Activated T-cell treated with anti-CD3 and anti-CD28 coated beads for 4 hours (primary cell): ENCODE measurements around the gene ARHGAP1.
"Not testable (repeated sequence)": the region's sequence is repeated elsewhere in the genome, so short reads cannot be mapped to it uniquely, and the experiment has no call there.

Source experiments
- DNase-seq: peaks from one replicate; pipeline ENCODE4 v3.0.0-alpha.2; 2020

The ARHGAP1 gene

DNA sequence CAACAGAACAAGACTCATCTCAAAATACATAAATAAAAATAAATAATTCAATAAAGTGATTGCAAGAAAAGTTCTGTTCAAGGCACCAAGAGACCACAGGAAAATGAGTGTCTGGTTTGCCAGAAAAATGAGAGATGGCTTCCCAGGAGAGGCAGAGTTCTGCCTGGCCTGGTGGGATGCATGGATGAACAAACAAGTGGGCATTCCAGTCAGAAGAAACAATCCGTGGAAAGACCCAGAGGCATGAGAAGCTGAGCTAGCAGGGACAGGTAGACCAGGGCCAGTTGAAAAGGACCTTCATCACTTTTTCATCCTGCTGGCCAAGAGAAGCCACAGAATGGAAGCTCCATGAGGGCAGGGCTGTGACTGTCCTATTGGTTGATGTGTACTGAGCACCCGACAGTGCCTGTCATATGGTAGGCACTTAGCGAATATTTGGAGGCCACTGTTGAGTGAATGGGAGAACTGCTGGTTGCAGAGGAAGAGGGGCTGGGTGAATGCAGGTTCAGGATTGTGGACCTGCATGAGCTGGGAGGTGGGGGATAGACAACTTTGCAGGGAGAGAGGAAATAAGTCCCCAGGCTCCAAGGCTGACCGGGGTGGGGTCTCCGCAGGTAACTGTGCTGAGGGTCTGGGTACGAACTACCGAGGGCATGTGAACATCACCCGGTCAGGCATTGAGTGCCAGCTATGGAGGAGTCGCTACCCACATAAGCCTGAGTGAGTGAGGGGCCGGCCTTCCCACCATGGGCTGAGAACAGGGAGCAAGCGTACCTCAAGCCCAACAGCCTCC, 22.3 kb upstream of the ARHGAP1 start:
- DNase-seq = no peak

GRCh38 chr11:46721286-46721685, 20.9 kb upstream of the ARHGAP1 start:
- DNase-seq = no peak

DNA sequence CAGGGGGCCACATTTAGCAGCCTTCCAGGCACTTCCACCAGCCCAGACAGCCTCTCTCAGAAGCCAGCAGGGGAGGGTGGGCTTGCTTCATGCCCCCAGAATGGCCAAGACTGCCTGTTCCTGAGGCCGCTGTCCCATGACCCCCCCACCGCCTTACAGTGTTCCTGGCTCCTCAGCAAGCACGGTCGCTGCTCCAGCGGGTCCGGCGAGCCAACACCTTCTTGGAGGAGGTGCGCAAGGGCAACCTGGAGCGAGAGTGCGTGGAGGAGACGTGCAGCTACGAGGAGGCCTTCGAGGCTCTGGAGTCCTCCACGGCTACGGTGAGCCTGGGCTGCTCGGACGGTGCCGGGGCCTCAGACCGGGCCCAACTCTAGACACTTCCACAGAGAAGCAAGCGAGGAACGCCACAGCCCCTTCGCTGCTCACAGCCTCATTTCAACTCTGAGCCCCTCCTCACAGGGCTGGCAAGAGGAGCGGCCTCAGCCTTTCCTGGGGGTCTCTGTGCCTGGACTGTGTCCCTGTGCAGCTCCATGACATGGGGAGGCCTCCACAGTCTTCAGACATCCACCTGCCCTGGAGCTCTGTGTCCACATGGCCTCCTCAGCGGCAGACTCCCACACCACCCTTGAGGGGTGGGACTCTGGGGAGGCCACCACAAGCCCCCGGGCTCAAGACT, 19.3 kb upstream of the ARHGAP1 start:
- no peak for DNase-seq

- no peak for DNase-seq
Measured at GRCh38 chr11:46719048-46719542, 18.7 kb upstream of the ARHGAP1 start, which contains the start of gene F2. TSS of gene F2 (plus strand) at chr11:46719213. CDS start at chr11:46719236, 23 bp downstream.

DNA sequence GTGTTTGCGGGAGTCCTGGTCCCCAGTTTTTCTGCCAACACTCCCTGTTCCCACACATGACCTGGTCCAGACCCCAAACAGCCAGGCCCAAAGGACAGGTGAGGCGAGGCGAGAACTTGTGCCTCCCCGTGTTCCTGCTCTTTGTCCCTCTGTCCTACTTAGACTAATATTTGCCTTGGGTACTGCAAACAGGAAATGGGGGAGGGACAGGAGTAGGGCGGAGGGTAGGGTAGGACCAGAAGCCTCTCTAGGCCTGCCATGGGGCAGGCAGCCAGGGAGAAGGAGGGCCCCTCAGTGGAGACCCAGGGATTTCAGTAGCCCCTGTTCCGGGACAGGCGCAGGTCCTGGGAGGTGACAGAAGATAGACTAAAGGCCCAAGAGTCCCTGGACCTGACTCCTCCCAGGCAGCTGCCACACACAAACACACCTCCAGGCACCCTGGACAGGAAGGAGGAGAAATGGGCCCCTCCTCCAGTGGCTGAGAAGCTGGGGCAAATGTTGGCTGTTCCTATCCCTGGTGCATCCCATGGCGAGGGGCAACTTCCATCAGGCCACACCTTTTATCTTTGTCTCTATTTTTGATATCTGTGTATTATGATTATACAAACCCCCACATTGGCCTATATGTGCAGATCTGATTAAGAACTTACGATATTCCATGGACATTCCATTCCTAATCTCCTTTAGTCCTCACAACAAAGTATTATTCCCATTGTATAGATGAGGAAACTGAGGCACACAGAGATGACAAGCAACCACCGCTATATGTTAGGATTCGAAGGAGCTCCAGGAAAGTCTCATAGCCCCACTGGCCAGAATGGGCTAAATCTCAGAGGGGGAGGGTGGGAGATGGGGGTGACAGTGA, 18.0 kb upstream of the ARHGAP1 start:
- DNase-seq = no peak

GRCh38 chr11:46717825-46718154, 17.4 kb upstream of the ARHGAP1 start:
- DNase-seq = not testable (repeated sequence)

DNA sequence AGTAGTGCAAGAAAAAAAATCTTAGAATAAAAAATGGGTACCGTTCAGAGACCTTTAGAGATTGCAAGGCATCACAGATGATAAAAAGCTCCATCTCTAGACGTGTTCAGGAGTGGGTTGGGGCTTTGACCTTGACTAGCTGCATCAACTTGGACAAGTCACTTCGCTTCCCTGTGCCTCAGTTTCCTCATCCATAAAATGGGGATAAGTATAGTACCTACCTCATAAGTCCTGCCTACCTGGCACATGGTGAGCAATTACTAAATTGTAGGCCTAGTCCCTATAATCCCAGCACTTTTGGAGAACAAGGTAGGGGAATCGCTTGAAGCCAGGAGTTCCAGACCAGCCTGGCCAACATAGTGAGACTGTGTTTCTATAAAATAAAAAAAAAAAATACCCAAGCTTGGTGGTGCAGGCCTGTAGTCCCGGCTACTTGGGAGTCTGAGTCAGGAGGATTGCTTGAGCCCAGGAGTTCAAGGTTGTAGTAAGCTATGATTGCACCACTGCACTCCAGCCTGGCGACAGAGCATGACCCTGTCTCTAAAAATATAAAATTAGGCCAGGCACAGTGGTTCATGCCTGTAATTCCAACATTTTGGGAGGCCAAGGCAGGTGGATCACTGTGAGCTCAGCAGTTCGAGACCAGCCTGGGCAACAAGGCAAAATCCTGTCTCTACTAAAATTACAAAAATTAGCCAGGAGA, 12.6 kb upstream of the ARHGAP1 start:
- no peak for DNase-seq

GRCh38 chr11:46711303-46711702, 10.9 kb upstream of the ARHGAP1 start:
- no peak for DNase-seq

DNA sequence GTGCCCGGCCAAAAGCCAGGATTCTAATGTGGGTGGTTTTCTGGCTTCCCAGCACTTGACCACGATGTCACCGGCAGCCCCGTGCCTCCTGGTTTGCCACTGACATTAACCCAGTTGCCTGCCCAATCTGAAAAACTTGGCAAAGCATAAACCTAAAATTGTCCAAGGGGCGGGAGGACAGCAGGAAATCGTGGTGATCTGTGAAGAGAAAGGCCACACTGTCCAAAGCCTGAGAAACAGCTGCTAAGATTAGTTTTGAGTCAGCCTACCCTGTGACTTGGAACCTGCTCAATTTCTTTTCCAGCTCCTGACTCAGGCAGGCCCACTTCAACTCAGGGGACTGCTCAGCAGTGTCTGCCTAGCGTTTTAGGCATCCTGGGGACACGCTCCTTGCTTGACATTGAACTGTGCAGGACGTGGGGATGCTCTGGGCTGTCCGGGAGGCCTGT, 10.4 kb upstream of the ARHGAP1 start:
- DNase-seq = no peak

GRCh38 chr11:46709351-46709750, 8.9 kb upstream of the ARHGAP1 start:
- not testable (repeated sequence) for DNase-seq

- no peak for DNase-seq
Measured at GRCh38 chr11:46706886-46707285, 6.5 kb upstream of the ARHGAP1 start.

DNA sequence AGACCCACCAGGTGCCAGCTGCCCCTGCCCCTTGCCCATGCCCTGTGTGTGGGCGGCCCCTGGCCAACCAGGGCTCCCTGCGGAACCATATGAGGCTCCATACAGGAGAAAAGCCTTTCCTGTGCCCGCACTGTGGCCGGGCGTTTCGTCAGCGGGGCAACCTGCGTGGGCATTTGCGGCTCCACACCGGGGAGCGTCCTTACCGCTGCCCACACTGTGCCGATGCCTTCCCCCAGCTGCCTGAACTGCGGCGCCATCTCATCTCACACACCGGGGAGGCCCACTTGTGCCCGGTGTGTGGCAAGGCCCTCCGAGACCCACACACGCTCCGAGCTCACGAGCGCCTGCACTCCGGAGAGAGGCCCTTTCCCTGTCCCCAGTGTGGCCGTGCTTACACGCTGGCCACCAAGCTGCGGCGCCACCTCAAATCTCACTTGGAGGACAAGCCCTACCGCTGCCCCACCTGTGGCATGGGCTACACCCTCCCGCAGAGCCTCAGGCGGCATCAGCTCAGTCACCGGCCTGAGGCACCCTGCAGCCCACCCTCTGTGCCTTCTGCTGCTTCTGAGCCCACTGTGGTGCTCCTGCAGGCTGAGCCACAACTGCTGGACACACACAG, 4.8 kb upstream of the ARHGAP1 start:
- DNase-seq = no peak

- DNase-seq = no peak
Measured at GRCh38 chr11:46701078-46701654, 747 bp upstream of the ARHGAP1 start.

DNA sequence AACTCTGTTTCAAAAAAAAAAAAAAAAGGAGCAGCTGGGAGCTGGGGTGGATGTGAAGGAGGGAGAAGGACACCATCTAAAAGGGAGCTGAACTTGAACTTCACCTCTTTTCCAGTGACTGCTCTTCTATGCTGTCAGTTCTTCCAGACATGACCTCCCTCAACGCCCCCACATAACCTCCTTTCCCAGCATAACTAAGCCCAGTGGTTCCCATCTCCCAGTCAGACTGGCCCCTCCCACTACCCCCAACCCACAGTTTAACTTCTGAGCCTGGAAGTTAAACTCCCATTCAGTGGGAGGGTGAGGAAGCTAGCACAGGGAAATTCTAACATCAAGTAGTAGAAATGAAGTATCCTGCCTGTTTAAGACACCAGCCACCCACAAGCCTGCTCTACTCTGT, 1.8 kb downstream of the ARHGAP1 start:
- no peak for DNase-seq

DNA sequence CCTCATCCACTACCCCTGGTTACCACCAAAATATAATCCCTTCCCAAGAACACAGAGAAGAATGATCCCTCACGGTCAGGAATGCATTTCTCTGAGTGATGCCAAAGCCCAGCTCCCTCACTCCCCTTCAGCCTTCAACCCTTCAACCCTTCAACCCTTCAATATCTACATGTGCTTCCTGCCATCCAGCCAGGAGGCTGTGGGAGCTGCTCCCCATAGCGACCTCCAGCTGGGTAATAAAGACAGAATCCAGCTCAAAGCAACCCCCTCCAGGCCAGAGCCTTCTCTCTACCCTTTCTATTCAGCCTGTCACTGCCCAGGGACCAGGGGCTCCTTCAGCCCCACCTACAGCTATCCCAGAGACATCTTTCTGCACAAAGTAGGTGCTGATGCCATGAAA, 2.7 kb downstream of the ARHGAP1 start:
- no peak for DNase-seq

DNA sequence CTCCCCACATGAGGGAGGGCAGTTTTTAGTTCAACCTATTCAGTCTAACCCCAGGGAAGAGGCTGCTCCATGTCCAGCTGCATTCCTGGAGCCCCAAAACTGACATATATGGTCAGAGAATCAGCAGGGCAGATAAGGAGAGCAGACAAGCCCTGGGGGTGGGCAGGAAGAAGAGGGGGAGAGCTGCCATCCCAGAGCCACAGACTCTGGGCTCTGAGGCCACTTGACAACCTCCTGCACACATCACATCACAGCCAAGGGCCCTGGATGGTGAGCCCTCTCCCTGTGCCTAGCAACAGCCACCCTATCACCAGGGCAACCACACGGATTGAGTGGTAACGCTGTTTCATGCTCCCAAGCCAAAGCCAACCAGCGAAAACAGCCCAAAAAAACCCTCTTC, 3.1 kb downstream of the ARHGAP1 start:
- no peak for DNase-seq

- no peak for DNase-seq
Measured at GRCh38 chr11:46696212-46696558, 4.2 kb downstream of the ARHGAP1 start.

- DNase-seq = no peak
Measured at GRCh38 chr11:46695345-46696211, 4.8 kb downstream of the ARHGAP1 start.

GRCh38 chr11:46694607-46695006, 5.8 kb downstream of the ARHGAP1 start:
- DNase-seq = no peak

DNA sequence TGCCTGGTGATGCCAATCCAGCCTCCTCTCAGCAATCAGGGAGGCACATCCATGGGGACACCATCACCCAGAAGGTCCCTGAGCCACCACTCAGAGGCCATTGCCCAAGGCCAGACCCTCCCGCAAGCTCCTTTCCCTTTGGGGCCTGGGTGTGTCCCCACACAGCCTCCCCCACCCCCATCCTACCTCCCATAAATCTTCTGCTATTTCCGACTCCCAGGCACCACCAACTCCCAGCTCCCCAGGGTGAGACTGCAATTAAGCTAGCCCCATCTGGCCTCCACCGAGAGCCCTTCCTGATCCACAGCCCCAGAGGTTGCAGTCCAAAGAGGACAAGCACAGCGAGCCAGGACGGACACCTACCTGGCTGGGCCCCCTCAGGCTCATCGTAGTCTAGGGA, 6.3 kb downstream of the ARHGAP1 start:
- DNase-seq = no peak

DNA sequence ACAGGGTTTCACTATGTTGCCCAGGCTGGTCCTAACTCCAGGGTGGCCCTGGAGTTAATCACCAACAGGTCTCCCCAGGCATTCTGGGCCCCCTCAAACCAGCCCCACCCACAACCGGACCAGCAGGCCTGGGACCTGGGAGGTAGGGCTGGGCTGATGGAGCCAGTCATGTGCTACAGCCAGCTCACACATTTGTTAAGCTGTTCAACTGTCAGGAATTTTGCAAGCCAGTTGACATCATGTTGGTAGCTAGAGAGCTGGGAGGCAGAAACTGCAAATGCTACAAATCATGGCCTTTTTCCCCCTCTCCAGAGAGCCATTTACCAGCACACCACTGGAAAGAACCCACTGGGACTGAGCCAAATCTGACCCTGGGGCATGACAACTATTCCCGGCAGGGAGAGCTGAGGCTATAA, 6.8 kb downstream of the ARHGAP1 start:
- no peak for DNase-seq
